ENCODE data around the gene EXOC3L1. TPM values are rescaled to one million over a fixed set of nuclear protein-coding genes. Genes with fewer than 3 reads are reported as not detected.

Gene EXOC3L1
- total RNA-seq, 4 donors from 2014 or later, result 3.0 to 6.7 TPM; not detected in 2

DNA sequence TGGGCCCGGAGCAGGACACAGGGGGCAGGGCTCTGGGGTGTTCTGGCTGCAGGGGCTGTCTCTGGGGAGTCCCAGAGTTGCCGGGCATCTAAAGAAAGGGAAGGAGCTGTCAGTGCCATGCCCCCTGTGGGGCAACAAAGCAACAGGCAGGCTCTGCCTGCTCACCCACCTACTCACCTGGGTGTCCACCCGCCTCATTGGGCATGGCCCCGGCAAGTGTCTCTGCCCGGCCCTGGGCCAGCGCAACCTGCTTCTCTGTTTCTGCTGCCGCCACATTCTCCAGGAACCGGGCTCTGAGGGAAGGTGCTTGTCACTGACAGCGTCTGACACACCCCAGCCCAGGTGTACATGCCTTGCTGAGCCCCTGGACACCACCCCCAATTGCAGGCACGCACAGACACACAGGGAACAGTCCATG lies 44.3 kb upstream of the EXOC3L1 start:
- Histone ChIP-seq H3K27me3 (no peaks in the 10 kb centered on the region), H3K36me3 (peaks cover 0 to 40% (median 15%) of the 10 kb centered on the region in 4 donors), H3K27ac (no peak overlapping the region), H3K4me3 (no peak overlapping the region), H3K4me1 (no peaks in the 10 kb centered on the region), H3K9me3 (no peaks in the 10 kb centered on the region)
- TF ChIP-seq POLR2AphosphoS5 (IDR thresholded peaks at IDR 0.05) (no peak), EP300 (IDR thresholded peaks at IDR 0.05; ENCODE audit: low read depth) (no peak), POLR2A (IDR thresholded peaks at IDR 0.05) (no peak)
- TF ChIP-seq, protein P1, sequence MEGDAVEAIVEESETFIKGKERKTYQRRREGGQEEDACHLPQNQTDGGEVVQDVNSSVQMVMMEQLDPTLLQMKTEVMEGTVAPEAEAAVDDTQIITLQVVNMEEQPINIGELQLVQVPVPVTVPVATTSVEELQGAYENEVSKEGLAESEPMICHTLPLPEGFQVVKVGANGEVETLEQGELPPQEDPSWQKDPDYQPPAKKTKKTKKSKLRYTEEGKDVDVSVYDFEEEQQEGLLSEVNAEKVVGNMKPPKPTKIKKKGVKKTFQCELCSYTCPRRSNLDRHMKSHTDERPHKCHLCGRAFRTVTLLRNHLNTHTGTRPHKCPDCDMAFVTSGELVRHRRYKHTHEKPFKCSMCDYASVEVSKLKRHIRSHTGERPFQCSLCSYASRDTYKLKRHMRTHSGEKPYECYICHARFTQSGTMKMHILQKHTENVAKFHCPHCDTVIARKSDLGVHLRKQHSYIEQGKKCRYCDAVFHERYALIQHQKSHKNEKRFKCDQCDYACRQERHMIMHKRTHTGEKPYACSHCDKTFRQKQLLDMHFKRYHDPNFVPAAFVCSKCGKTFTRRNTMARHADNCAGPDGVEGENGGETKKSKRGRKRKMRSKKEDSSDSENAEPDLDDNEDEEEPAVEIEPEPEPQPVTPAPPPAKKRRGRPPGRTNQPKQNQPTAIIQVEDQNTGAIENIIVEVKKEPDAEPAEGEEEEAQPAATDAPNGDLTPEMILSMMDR (IDR thresholded peaks at IDR 0.05), result no peak
- intact Hi-C loops (cut with DNase I; ENCODE audit: low total_unique reads), result no loop called here
- WGBS, 2 donors (ENCODE audit: low coverage in 1 of 2), result 94% methylated on average over 8 of the region's 10 CpGs; no CpG with 5 or more reads in 1 of the 2 donors
- DNase-seq, result no peak
- in situ Hi-C loops (cut with MboI; ENCODE audit: low pct_ligation_motif_present in 1 of 4, low pct_unique_long_range_greater_than_20kb in 1 of 4, low sequenced_read_pairs in 3 of 4), result no loop called here

DNA sequence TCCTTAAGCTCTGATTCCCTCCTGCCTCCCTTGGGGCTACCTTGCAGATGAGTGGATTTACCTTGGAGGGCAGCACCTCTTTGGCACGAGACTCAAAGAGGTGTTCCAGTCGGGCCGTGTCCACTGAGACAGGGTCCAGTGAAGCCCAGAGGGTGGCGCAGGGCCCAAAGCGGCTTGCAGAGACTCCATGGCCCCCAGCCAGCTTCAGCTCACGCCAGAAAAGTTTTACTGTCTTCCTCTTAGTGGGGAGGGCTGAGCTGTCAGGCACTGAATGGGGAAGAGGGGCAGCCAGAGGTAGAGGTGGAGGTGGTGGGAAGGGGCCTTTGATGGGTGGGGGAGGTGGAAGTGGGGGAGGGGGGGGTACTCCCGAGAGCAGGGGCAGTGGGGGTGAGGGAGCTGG lies 43.7 kb upstream of the EXOC3L1 start:
- in situ Hi-C loops (cut with MboI; ENCODE audit: low pct_ligation_motif_present in 1 of 4, low pct_unique_long_range_greater_than_20kb in 1 of 4, low sequenced_read_pairs in 3 of 4) (no loop called here), intact Hi-C loops (cut with DNase I; ENCODE audit: low total_unique reads) (no loop called here)
- WGBS, 2 donors (ENCODE audit: low coverage in 1 of 2), result 78% methylated on average over 7 of the region's 7 CpGs; no CpG with 5 or more reads in 1 of the 2 donors
- H3K4me3 ChIP-seq, result no peak overlapping the region
- no peaks in the 10 kb centered on the region for H3K4me1 ChIP-seq
- TF ChIP-seq POLR2AphosphoS5 (IDR thresholded peaks at IDR 0.05) (no peak), EP300 (IDR thresholded peaks at IDR 0.05; ENCODE audit: low read depth) (no peak), POLR2A (IDR thresholded peaks at IDR 0.05) (no peak)
- TF ChIP-seq, protein P1 (IDR thresholded peaks at IDR 0.05), result no peak
- DNase-seq, result no peak
- no peaks in the 10 kb centered on the region for H3K27me3 ChIP-seq
- peaks cover 0 to 44% (median 18%) of the 10 kb centered on the region in 4 donors for H3K36me3 ChIP-seq
- H3K27ac ChIP-seq, result no peak overlapping the region
- H3K9me3 ChIP-seq, result no peaks in the 10 kb centered on the region

DNA sequence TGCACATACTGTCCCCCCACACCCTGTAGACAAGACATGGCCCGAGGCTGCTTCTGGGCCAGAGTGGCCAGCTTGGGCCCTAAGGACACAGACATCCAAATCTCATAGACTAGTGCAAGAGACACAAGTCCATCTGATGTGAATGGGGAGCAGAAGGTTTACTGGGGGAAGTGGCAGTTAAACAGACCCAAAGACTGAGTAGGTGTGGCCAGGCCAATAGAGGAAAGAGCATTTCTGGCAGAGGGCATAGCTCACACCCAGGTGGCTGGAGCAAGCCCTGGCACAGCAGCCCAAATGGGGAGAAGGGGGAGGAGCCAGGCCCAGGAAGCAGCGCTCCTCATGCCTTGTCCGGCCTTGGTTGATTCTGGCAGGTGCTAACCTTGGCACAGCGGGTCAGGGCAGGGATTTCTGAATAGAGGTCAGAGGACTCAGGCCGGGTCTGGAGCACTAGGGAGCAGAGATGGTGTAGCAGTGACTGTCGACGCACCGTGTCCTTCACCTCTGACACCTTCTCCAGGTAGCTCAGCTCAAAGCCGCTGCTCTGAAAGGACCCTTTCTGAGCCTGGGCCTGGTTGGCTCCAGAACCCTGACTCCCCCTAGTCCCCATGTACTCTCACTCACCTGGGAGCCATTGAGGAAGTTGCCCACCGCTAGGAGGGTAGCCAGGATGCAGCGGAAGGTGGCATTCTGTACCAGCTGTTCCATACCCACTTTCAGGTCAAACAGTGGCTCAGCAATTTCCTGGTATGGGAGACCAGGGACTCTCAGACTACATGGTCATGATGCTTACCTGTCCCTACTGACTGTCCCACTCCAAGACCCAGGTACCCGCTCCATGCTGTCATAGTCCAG lies 41.1 kb upstream of the EXOC3L1 start:
- Histone ChIP-seq H3K27ac (no peak overlapping the region), H3K4me3 (no peak overlapping the region), H3K9me3 (no peaks in the 10 kb centered on the region), H3K4me1 (peaks cover 7 to 17% (median 15%) of the 10 kb centered on the region in 4 donors), H3K27me3 (no peaks in the 10 kb centered on the region), H3K36me3 (peaks cover 0 to 26% (median 9%) of the 10 kb centered on the region in 4 donors)
- no peak for DNase-seq
- in situ Hi-C loops (cut with MboI; ENCODE audit: low pct_ligation_motif_present in 1 of 4, low pct_unique_long_range_greater_than_20kb in 1 of 4, low sequenced_read_pairs in 3 of 4) (no loop called here), intact Hi-C loops (cut with DNase I; ENCODE audit: low total_unique reads) (no loop called here)
- TF ChIP-seq, protein P1 (IDR thresholded peaks at IDR 0.05), result no peak
- 93% methylated on average over 10 of the region's 12 CpGs; no CpG with 5 or more reads in 1 of the 2 donors for WGBS, 2 donors (ENCODE audit: low coverage in 1 of 2)

DNA sequence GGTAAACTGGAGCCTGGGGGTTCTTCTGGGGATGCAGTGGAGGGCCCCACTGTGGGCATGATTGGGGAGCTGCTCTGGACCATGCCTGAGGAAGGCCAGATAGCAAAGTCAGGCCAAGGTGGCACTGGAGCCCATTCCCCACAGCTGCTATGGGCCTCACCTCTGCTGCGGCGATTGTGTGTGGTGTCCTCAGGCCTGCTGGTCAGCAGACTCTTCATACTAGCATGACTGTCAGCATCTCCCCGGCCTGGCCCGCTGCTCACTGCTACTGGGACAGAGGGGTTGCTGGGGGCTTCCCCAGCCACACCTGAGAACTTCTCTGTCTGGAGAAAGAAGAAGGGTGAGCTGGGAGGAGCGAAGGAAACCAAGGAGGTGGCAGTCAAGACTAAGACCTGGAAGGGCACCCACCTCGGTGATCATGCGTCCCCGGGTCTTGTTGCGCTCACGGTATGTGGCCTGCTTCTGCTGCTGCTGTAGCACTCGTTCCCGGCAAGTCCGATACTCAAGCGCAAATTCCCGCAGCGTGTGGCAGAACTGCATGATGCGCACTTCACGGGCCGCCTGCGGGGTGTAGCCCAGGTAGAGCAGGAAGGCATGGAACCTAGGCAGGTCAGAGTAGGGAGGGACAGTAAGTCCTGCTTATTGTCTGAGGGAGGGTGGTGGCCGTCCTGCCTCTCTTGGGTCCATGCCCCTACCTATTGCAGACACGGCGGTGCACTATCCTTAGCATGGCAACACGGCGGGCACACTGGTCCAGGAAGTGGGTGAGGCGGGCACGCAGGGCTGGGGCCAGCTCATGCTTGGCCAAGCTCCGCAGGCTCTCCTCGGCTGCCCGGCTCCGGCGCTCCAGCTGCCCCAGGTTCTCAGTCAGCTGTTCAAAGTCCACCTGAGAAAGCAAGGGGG lies 40.2 kb upstream of the EXOC3L1 start:
- no peak for DNase-seq
- Histone ChIP-seq H3K27ac (no peak overlapping the region), H3K4me3 (no peak overlapping the region), H3K27me3 (no peaks in the 10 kb centered on the region), H3K36me3 (peaks cover 0 to 23% (median 9%) of the 10 kb centered on the region in 4 donors), H3K4me1 (peaks cover 7 to 21% (median 16%) of the 10 kb centered on the region in 4 donors), H3K9me3 (no peaks in the 10 kb centered on the region)
- intact Hi-C loops (cut with DNase I; ENCODE audit: low total_unique reads), result no loop called here
- TF ChIP-seq, protein P1 (IDR thresholded peaks at IDR 0.05), result no peak
- peak in 1 of 3 donors; percentile 5 for TF ChIP-seq POLR2AphosphoS5 (IDR thresholded peaks at IDR 0.05)
- in situ Hi-C loops (cut with MboI; ENCODE audit: low pct_ligation_motif_present in 1 of 4, low pct_unique_long_range_greater_than_20kb in 1 of 4, low sequenced_read_pairs in 3 of 4), result no loop called here
- WGBS, 2 donors (ENCODE audit: low coverage in 1 of 2), result 92% methylated on average over 32 of the region's 32 CpGs; no CpG with 5 or more reads in 1 of the 2 donors
